Measurements from ENCODE around the gene CLIC3.
A peak's percentile ranks its signal among the peaks of the same experiment; 100 is the strongest.

CLIC3 gene

GRCh38 chr9:137001857-137002645 is 5.7 kb upstream of the CLIC3 start:
- Histone ChIP-seq H3K27ac (ENCODE audit: low read length) (no peak overlapping the region), H3K9ac (ENCODE audit: low read length) (no peak overlapping the region), H3K27me3 (ENCODE audit: low read depth, low read length) (peaks cover 32% of the 10 kb centered on the region), H3K36me3 (replicated peaks; ENCODE audit: low read depth, low read length) (no peaks in the 10 kb centered on the region), H3K9me3 (ENCODE audit: insufficient read depth, low read length) (no peaks in the 10 kb centered on the region), H3K4me2 (ENCODE audit: low read length) (no peak overlapping the region), H3K4me3 (ENCODE audit: low read length) (no peak overlapping the region), H4K20me1 (ENCODE audit: insufficient read depth, low read length) (no peaks in the 10 kb centered on the region; the same call in 1 of the 2 replicates), H3K79me2 (ENCODE audit: low read length) (no peaks in the 10 kb centered on the region), H3K4me1 (ENCODE audit: low read length) (peaks cover 39% of the 10 kb centered on the region), H2AFZ (ENCODE audit: low read depth, low read length) (no peak overlapping the region)
- TF ChIP-seq CTCF (IDR thresholded peaks at IDR 0.05; ENCODE audit: low read depth, low read length): no peak
- no peak for TF ChIP-seq EZH2phosphoT487 (IDR thresholded peaks at IDR 0.05; ENCODE audit: low read depth)

- Histone ChIP-seq H3K36me3 (replicated peaks; ENCODE audit: low read depth, low read length) (no peaks in the 10 kb centered on the region), H3K4me1 (ENCODE audit: low read length) (peaks cover 42% of the 10 kb centered on the region), H3K9me3 (ENCODE audit: insufficient read depth, low read length) (no peaks in the 10 kb centered on the region), H3K27me3 (ENCODE audit: low read depth, low read length) (peaks cover 38% of the 10 kb centered on the region), H3K27ac (ENCODE audit: low read length) (peak overlapping the region; percentile 27; the same call in 1 of the 2 replicates), H3K79me2 (ENCODE audit: low read length) (no peaks in the 10 kb centered on the region), H3K4me2 (ENCODE audit: low read length) (peak overlapping the region; percentile 77), H3K4me3 (ENCODE audit: low read length) (peak overlapping the region; percentile 47), H4K20me1 (ENCODE audit: insufficient read depth, low read length) (no peaks in the 10 kb centered on the region; the same call in 1 of the 2 replicates), H2AFZ (ENCODE audit: low read depth, low read length) (no peak overlapping the region), H3K9ac (ENCODE audit: low read length) (no peak overlapping the region)
- TF ChIP-seq CTCF (IDR thresholded peaks at IDR 0.05; ENCODE audit: low read depth, low read length): no peak
Observed at GRCh38 chr9:137000177-137000930, 4.0 kb upstream of the CLIC3 start.

GRCh38 chr9:136997830-136998234 is 1.5 kb upstream of the CLIC3 start:
- Histone ChIP-seq H3K4me3 (ENCODE audit: low read length) (no peak overlapping the region), H3K4me2 (ENCODE audit: low read length) (no peak overlapping the region), H3K79me2 (ENCODE audit: low read length) (peaks cover 7% of the 10 kb centered on the region; the same call in 1 of the 2 replicates), H3K36me3 (replicated peaks; ENCODE audit: low read depth, low read length) (peaks cover 7% of the 10 kb centered on the region), H3K9me3 (ENCODE audit: insufficient read depth, low read length) (no peaks in the 10 kb centered on the region), H3K9ac (ENCODE audit: low read length) (no peak overlapping the region), H4K20me1 (ENCODE audit: insufficient read depth, low read length) (no peaks in the 10 kb centered on the region; the same call in 1 of the 2 replicates), H2AFZ (ENCODE audit: low read depth, low read length) (no peak overlapping the region), H3K4me1 (ENCODE audit: low read length) (peaks cover 50% of the 10 kb centered on the region), H3K27me3 (ENCODE audit: low read depth, low read length) (peaks cover 38% of the 10 kb centered on the region), H3K27ac (ENCODE audit: low read length) (no peak overlapping the region)
- TF ChIP-seq EZH2phosphoT487 (IDR thresholded peaks at IDR 0.05; ENCODE audit: low read depth): no peak

GRCh38 chr9:136997371-136997770 is 1.0 kb upstream of the CLIC3 start:
- no peak overlapping the region for H3K4me3 ChIP-seq (ENCODE audit: low read length)
- no peaks in the 10 kb centered on the region; the same call in 1 of the 2 replicates for H4K20me1 ChIP-seq (ENCODE audit: insufficient read depth, low read length)
- H3K79me2 ChIP-seq (ENCODE audit: low read length): peaks cover 8% of the 10 kb centered on the region; the same call in 1 of the 2 replicates
- peaks cover 7% of the 10 kb centered on the region for H3K36me3 ChIP-seq (replicated peaks; ENCODE audit: low read depth, low read length)
- H3K4me2 ChIP-seq (ENCODE audit: low read length): no peak overlapping the region
- H3K4me1 ChIP-seq (ENCODE audit: low read length): peaks cover 50% of the 10 kb centered on the region
- H3K9ac ChIP-seq (ENCODE audit: low read length): no peak overlapping the region
- no peak for TF ChIP-seq CTCF (IDR thresholded peaks at IDR 0.05; ENCODE audit: low read depth, low read length)
- TF ChIP-seq EZH2phosphoT487 (IDR thresholded peaks at IDR 0.05; ENCODE audit: low read depth): no peak
- H3K9me3 ChIP-seq (ENCODE audit: insufficient read depth, low read length): no peaks in the 10 kb centered on the region
- H2AFZ ChIP-seq (ENCODE audit: low read depth, low read length): no peak overlapping the region
- peaks cover 38% of the 10 kb centered on the region for H3K27me3 ChIP-seq (ENCODE audit: low read depth, low read length)
- H3K27ac ChIP-seq (ENCODE audit: low read length): no peak overlapping the region
